Natural killer cell (primary cell): Measurements from ENCODE around the gene INPP1. TPM values are rescaled to one million over a fixed set of nuclear protein-coding genes. Genes with fewer than 3 reads are reported as not detected.

Experiments
- ATAC-seq, 3 donors: fragments of 150-1000 bp in 2 of 3; fragments of 200-7000 bp in 1 of 3; cut with Tn5 transposase; 1 replicate in 1 of 3; 2 replicates in 2 of 3; pipeline ENCODE4 v1.10.0; 2021; ENCODE audit warnings: mild to moderate bottlenecking in 2 of 3, moderate library complexity in 2 of 3
- DNase-seq, 2 donors: peaks; one replicate each; pipeline versions ENCODE4 v3.0.0 to v3.0.0-alpha.2; 2013 to 2021; ENCODE audit warnings: mixed read lengths in 1 of 2
- H3K27ac ChIP-seq: one replicate; pipeline ENCODE4 v1.5.1; 2013; ENCODE audit warnings: mild to moderate bottlenecking, low read length
- H3K27me3 ChIP-seq: one replicate; pipeline ENCODE4 v1.6.1; 2013; ENCODE audit warnings: low read length; ENCODE audit not compliant: control insufficient read depth, insufficient read depth
- H3K36me3 ChIP-seq: one replicate; pipeline ENCODE4 v1.6.1; 2013; ENCODE audit warnings: low read length; ENCODE audit not compliant: control insufficient read depth, insufficient read depth
- H3K4me1 ChIP-seq: one replicate; pipeline ENCODE4 v1.6.1; 2013; ENCODE audit warnings: low read length; ENCODE audit not compliant: control insufficient read depth, insufficient read depth
- H3K4me3 ChIP-seq: one replicate; pipeline ENCODE4 v1.5.1; 2013; ENCODE audit warnings: low read length
- H3K9me3 ChIP-seq: one replicate; pipeline ENCODE4 v1.6.1; 2013; ENCODE audit warnings: low read length; ENCODE audit not compliant: control insufficient read depth, insufficient read depth
- H3K27ac Mint-ChIP-seq, 2 donors: one replicate each; pipeline ENCODE4 v1.8.0; 2022; ENCODE audit warnings: mild to moderate bottlenecking in 2 of 2, mixed read lengths in 2 of 2, moderate library complexity in 1 of 2
- H3K27me3 Mint-ChIP-seq, 2 donors: one replicate each; pipeline ENCODE4 v1.8.0; 2022; ENCODE audit warnings: low read depth in 2 of 2, mixed read lengths in 2 of 2
- H3K36me3 Mint-ChIP-seq: one replicate; pipeline ENCODE4 v1.8.0; 2022; ENCODE audit warnings: mixed read lengths
- H3K4me1 Mint-ChIP-seq, 2 donors: one replicate each; pipeline ENCODE4 v1.8.0; 2022; ENCODE audit warnings: mixed read lengths in 2 of 2
- H3K4me3 Mint-ChIP-seq: one replicate; pipeline ENCODE4 v1.8.0; 2022; ENCODE audit warnings: mild to moderate bottlenecking, moderate library complexity, mixed read lengths
- H3K9me3 Mint-ChIP-seq, 2 donors: one replicate each; pipeline ENCODE4 v1.8.0; 2022; ENCODE audit warnings: mixed read lengths in 2 of 2
- WGBS: methylation state at CpG from one replicate; pipeline ENCODE4 v1.1.7; 2013; ENCODE audit warnings: missing lambda C conversion rate; ENCODE audit not compliant: insufficient coverage; 5-methylcytosine and 5-hydroxymethylcytosine counted together
- intact Hi-C: fragments of 100-400 bp; cut with micrococcal nuclease; formaldehyde crosslinking; loops from one replicate; pipeline ENCODE4 v1.14.2; 2022
- total RNA-seq, 4 donors: library from RNA; stranded (reverse); fragments of 120-200 nt in 1 of 4; gene quantifications; one replicate each; pipeline versions ENCODE4 v1.2.3 to v1.2.4, GENCODE V29; 2013 to 2022
- TF ChIP-seq, protein P1 (sequence below): fragments of 200-600 bp; IDR thresholded peaks from one replicate; pipeline ENCODE4 v1.8.0; 2022; ENCODE audit warnings: antibody characterized with exemption

The INPP1 gene
- total RNA-seq, 3 donors from 2014 or later (not counting 1 experiment from before 2014, with no cell fraction given), result 9.5 to 16.7 (median 9.6) TPM

DNA sequence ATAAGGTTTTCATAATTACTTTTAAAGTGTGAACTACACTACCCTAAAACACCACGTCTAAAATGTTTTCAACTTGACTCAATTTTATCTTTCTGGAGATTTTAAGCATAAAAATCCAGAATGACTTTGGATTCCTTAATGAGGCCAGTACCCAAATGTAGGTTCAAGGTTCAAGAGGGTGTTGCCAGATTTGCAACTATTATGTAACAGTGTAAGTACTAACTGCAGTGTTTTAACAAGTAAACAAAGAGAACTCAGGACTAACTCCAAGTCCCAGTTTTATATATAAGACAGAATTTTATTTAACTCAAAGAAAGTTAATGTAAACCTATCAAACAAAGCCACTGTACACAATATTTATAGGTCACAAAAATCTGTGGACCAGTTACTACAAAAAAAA is 29.5 kb upstream of the INPP1 start:
- TF ChIP-seq, protein P1, sequence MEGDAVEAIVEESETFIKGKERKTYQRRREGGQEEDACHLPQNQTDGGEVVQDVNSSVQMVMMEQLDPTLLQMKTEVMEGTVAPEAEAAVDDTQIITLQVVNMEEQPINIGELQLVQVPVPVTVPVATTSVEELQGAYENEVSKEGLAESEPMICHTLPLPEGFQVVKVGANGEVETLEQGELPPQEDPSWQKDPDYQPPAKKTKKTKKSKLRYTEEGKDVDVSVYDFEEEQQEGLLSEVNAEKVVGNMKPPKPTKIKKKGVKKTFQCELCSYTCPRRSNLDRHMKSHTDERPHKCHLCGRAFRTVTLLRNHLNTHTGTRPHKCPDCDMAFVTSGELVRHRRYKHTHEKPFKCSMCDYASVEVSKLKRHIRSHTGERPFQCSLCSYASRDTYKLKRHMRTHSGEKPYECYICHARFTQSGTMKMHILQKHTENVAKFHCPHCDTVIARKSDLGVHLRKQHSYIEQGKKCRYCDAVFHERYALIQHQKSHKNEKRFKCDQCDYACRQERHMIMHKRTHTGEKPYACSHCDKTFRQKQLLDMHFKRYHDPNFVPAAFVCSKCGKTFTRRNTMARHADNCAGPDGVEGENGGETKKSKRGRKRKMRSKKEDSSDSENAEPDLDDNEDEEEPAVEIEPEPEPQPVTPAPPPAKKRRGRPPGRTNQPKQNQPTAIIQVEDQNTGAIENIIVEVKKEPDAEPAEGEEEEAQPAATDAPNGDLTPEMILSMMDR, result no peak
- DNase-seq (no peak), ATAC-seq (no peak)
- Histone ChIP-seq H3K4me3 (no peak overlapping the region), H3K27me3 (no peaks in the 10 kb centered on the region), H3K27ac (no peak overlapping the region), H3K9me3 (no peaks in the 10 kb centered on the region), H3K4me1 (peaks cover 5% of the 10 kb centered on the region), H3K36me3 (peaks cover 17% of the 10 kb centered on the region)
- H3K36me3 Mint-ChIP-seq, result no peaks in the 10 kb centered on the region
- no CpG with 5 or more reads among the region's 1 CpG for WGBS
- no peak overlapping the region for H3K27ac Mint-ChIP-seq
- intact Hi-C loops, result no loop called here
- H3K4me3 Mint-ChIP-seq, result no peak overlapping the region
- H3K27me3 Mint-ChIP-seq, result no peaks in the 10 kb centered on the region
- no peaks in the 10 kb centered on the region for H3K9me3 Mint-ChIP-seq
- H3K4me1 Mint-ChIP-seq, result peaks cover 28 to 36% of the 10 kb centered on the region in 2 donors

DNA sequence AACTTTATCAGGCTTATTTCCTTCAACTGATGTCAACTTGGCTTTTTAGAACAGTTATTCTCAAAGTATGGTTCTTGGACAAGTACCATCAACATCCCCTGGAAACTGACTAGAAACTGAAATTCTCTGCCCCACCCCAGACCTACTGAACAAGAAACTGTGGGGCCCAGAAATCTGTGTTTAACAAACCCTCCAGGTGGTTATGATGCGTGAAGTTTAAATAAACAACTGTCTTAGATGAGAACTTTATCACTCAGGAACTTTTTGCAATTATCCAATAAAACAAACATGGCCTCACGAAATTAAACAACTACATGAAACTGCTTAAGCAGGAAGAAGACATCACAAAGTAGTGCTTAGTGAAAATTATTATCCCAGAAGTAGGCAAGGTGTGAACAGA is 28.1 kb upstream of the INPP1 start:
- TF ChIP-seq, protein P1, result no peak
- no peaks in the 10 kb centered on the region for H3K9me3 Mint-ChIP-seq
- Histone ChIP-seq H3K27ac (no peak overlapping the region), H3K4me1 (peaks cover 8% of the 10 kb centered on the region), H3K36me3 (peaks cover 10% of the 10 kb centered on the region), H3K4me3 (no peak overlapping the region), H3K27me3 (no peaks in the 10 kb centered on the region), H3K9me3 (no peaks in the 10 kb centered on the region)
- DNase-seq (no peak), ATAC-seq (no peak)
- no CpG with 5 or more reads among the region's 2 CpGs for WGBS
- H3K27me3 Mint-ChIP-seq, result no peaks in the 10 kb centered on the region
- H3K27ac Mint-ChIP-seq, result peak overlapping the region in 1 of 2 donors; percentile 12
- intact Hi-C loops, result no loop called here
- H3K4me3 Mint-ChIP-seq, result no peak overlapping the region
- H3K4me1 Mint-ChIP-seq, result peaks cover 40 to 50% of the 10 kb centered on the region in 2 donors
- no peaks in the 10 kb centered on the region for H3K36me3 Mint-ChIP-seq

DNA sequence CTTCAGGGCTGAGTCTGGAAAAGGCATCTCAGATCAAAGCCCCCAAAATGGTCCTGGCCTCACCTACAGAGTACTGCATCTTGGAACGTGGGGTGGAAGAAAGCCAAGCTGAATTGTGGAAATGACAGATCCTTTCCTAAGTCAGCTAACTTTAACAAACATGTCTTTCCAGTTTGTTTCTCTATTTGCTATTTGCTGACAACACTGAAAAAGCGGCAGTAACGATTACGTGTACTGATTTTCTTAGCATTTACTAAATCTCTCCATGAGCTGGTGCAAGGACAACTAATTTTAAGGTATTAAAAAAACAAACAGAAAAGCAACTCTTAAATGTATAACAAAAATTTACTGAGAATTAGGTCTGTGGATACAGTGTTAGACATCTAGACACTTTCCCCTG is 24.9 kb upstream of the INPP1 start:
- Histone ChIP-seq H3K9me3 (no peaks in the 10 kb centered on the region), H3K27ac (no peak overlapping the region), H3K27me3 (no peaks in the 10 kb centered on the region), H3K4me1 (peaks cover 12% of the 10 kb centered on the region), H3K36me3 (no peaks in the 10 kb centered on the region), H3K4me3 (no peak overlapping the region)
- H3K9me3 Mint-ChIP-seq, result no peaks in the 10 kb centered on the region
- TF ChIP-seq, protein P1, result no peak
- no peaks in the 10 kb centered on the region for H3K36me3 Mint-ChIP-seq
- DNase-seq (no peak), ATAC-seq (no peak)
- H3K4me1 Mint-ChIP-seq, result peaks cover 44 to 53% of the 10 kb centered on the region in 2 donors
- peaks cover 0 to 3% of the 10 kb centered on the region in 2 donors for H3K27me3 Mint-ChIP-seq
- H3K4me3 Mint-ChIP-seq, result peak overlapping the region; percentile 98
- intact Hi-C loops, result no loop called here
- peak overlapping the region; percentile 92 to 100 for H3K27ac Mint-ChIP-seq
- WGBS, result 93% methylated on average over 4 of the region's 4 CpGs

DNA sequence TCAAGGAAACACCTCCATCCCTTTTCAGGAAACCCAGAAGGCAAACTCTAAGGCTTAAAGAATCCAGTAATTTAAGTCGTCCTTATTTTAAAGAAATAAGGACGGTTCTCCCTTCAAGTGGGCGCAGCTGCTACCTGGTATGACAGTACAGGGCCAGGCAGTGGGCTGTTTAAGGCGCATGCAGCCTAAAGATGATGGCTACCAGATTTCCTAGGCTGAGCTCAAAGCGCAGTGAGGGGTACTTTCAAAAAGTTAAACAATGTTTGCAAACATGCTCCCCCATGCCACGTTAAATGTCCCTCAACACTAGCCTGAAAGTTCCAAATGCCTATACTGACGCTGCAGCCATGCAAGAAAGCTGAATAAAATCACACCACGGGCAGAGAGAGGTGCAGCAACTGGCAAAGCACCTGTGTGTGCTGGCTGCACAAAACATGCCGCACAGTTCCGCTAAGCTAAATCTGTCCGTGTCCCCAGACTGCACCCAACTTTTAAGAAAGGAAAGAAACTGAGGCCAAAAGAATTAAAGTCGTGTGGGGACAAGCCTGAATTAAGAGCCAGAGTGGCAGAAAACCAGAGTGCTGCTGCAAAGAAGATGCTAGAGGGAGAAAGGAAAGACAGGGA is 24.3 kb upstream of the INPP1 start:
- 7% methylated on average over 12 of the region's 12 CpGs for WGBS
- intact Hi-C loops, result no loop called here
- Histone ChIP-seq H3K4me1 (peaks cover 12% of the 10 kb centered on the region), H3K27ac (peak overlapping the region; percentile 83), H3K27me3 (no peaks in the 10 kb centered on the region), H3K4me3 (peak overlapping the region; percentile 88), H3K9me3 (no peaks in the 10 kb centered on the region), H3K36me3 (no peaks in the 10 kb centered on the region)
- TF ChIP-seq, protein P1, result no peak
- Mint-ChIP-seq H3K4me1 (peaks cover 44 to 53% of the 10 kb centered on the region in 2 donors), H3K9me3 (no peaks in the 10 kb centered on the region), H3K4me3 (peak overlapping the region; percentile 98), H3K36me3 (no peaks in the 10 kb centered on the region), H3K27me3 (peaks cover under 1 to 3% of the 10 kb centered on the region in 2 donors), H3K27ac (peak overlapping the region; percentile 92 to 100)
- DNase-seq (peak in 1 of 2 donors; percentile 56), ATAC-seq (peak; percentile 15 to 49 (median 40))
